Keratinocyte (primary cell): ENCODE measurements around the gene PLS1. TPM values are rescaled to one million over a fixed set of nuclear protein-coding genes. Genes with fewer than 3 reads are reported as not detected.

Experiments
- DNase-seq: peaks from one replicate; pipeline ENCODE4 v3.0.0-alpha.2; 2011; ENCODE audit warnings: low read depth, missing footprints, low spot score
- FAIRE-seq: peaks from 2 replicates; lab custom pipeline; 2011; peaks lifted over from hg19 to GRCh38; lab: Jason Lieb, UNC
- H2AFZ ChIP-seq: 2 replicates; pipeline ENCODE4 v1.6.0; 2012; ENCODE audit warnings: low read length, control low read depth, inconsistent platforms; ENCODE audit not compliant: control insufficient read depth
- H3K27ac ChIP-seq: 2 replicates; pipeline ENCODE4 v1.5.1; 2011; ENCODE audit warnings: low read length; ENCODE audit not compliant: control insufficient read depth, insufficient read depth
- H3K27me3 ChIP-seq: 3 replicates; pipeline ENCODE4 v1.6.0; 2011; ENCODE audit warnings: low read length; ENCODE audit not compliant: control insufficient read depth, insufficient read depth; ENCODE audit errors: extremely low read depth
- H3K36me3 ChIP-seq, 2 experiments: 2 replicates in 1 of 2; 3 replicates in 1 of 2; pipeline ENCODE4 v1.5.1; 2011; ENCODE audit warnings: low read length in 2 of 2, mild to moderate bottlenecking in 1 of 2; ENCODE audit not compliant: control insufficient read depth in 2 of 2, insufficient read depth in 2 of 2; ENCODE audit errors: extremely low read depth in 1 of 2
- H3K4me1 ChIP-seq: 3 replicates; pipeline ENCODE4 v1.5.1; 2011; ENCODE audit warnings: low read length; ENCODE audit not compliant: control insufficient read depth, insufficient read depth; ENCODE audit errors: extremely low read depth
- H3K4me2 ChIP-seq: 3 replicates; pipeline ENCODE4 v1.6.0; 2011; ENCODE audit warnings: low read depth, low read length; ENCODE audit not compliant: control insufficient read depth, insufficient read depth; ENCODE audit errors: extremely low read depth
- H3K4me3 ChIP-seq, 3 experiments: fragments of 200-600 bp in 1 of 3; sonication (generic) in 1 of 3; 2 replicates in 2 of 3; 3 replicates in 1 of 3; pipeline ENCODE4 v1.5.1; 2011 to 2016; ENCODE audit warnings: low read length in 3 of 3, mild to moderate bottlenecking in 3 of 3, control low read depth in 2 of 3, inconsistent platforms in 1 of 3, low read depth in 1 of 3, mixed read lengths in 1 of 3, mixed run types in 1 of 3, moderate library complexity in 1 of 3; ENCODE audit not compliant: control insufficient read depth in 2 of 3, insufficient read depth in 2 of 3; ENCODE audit errors: extremely low read depth in 1 of 3
- H3K79me2 ChIP-seq: 2 replicates; pipeline ENCODE4 v1.6.0; 2012; ENCODE audit warnings: low read length; ENCODE audit not compliant: control insufficient read depth, insufficient read depth
- H3K9ac ChIP-seq: 3 replicates; pipeline ENCODE4 v1.6.0; 2011; ENCODE audit warnings: low read length; ENCODE audit not compliant: control insufficient read depth, insufficient read depth; ENCODE audit errors: extremely low read depth
- H3K9me1 ChIP-seq: 3 replicates; pipeline ENCODE4 v1.6.0; 2011; ENCODE audit warnings: low read length; ENCODE audit not compliant: control insufficient read depth, insufficient read depth; ENCODE audit errors: extremely low read depth
- H3K9me3 ChIP-seq: 2 replicates; pipeline ENCODE4 v1.5.1; 2012; ENCODE audit warnings: low read depth, low read length; ENCODE audit not compliant: control insufficient read depth
- H4K20me1 ChIP-seq: 3 replicates; pipeline ENCODE4 v1.6.0; 2011; ENCODE audit warnings: low read length; ENCODE audit not compliant: control insufficient read depth, insufficient read depth; ENCODE audit errors: extremely low read depth
- CTCF ChIP-seq, 3 experiments: IDR thresholded peaks in 1 of 3; conservative IDR thresholded peaks in 1 of 3; optimal IDR thresholded peaks in 1 of 3; 2 replicates in 2 of 3; 3 replicates in 1 of 3; pipeline versions ENCODE3 to v1.5.1; 2011; ENCODE audit warnings: low read length in 3 of 3, mild to moderate bottlenecking in 3 of 3, moderate library complexity in 2 of 3, control low read depth in 1 of 3, inconsistent platforms in 1 of 3; ENCODE audit not compliant: insufficient read depth in 2 of 3; ENCODE audit errors: extremely low read depth in 1 of 3
- EZH2 ChIP-seq: IDR thresholded peaks from one replicate; pipeline ENCODE4 v1.6.1; 2012; ENCODE audit warnings: inconsistent platforms, mild to moderate bottlenecking, low read length, moderate library complexity
- dilution Hi-C: fragments of 300-500 bp; cut with MboI; formaldehyde crosslinking; loops from one replicate; pipeline ENCODE4 v1.7.0; 2020; ENCODE audit warnings: low sequenced_read_pairs; ENCODE audit not compliant: extremely low pct_ligation_motif_present
- polyA plus RNA-seq, 5 experiments: library from polyadenylated mRNA; depleted of rRNA in 3 of 5; stranded (reverse) in 3 of 5; stranded (forward) in 1 of 5; unstranded in 1 of 5; fragments of >200 nt; gene quantifications; 1 replicate in 1 of 5; 2 replicates in 3 of 5; 3 replicates in 1 of 5; pipeline versions ENCODE4 v1.2.1 to v1.2.3, GENCODE V29; 2011 to 2012; ENCODE audit warnings: missing spikeins in 2 of 5, low read depth in 1 of 5, low replicate concordance in 1 of 5

PLS1 gene
- polyA plus RNA-seq, 1 donor (not counting 4 experiments of a cell fraction or from before 2014, with no cell fraction given): 13.9 TPM

GRCh38 chr3:142611206-142611605 is 15.0 kb downstream of the PLS1 start:
- H3K9me1 ChIP-seq: no peaks in the 10 kb centered on the region
- TF ChIP-seq CTCF (optimal IDR thresholded peaks at IDR 0.05 in 1 of 3, IDR thresholded peaks at IDR 0.05 in 1 of 3, conservative IDR thresholded peaks at IDR 0.05 in 1 of 3; ENCODE audit: extremely low read depth in 1 of 3, insufficient read depth in 2 of 3, low read length in 3 of 3) (no peak), EZH2 (no peak)
- H3K9me3 ChIP-seq: no peaks in the 10 kb centered on the region
- H3K9ac ChIP-seq: no peak overlapping the region
- no peaks in the 10 kb centered on the region for H4K20me1 ChIP-seq
- no peaks in the 10 kb centered on the region for H3K36me3 ChIP-seq
- H3K4me1 ChIP-seq: peaks cover 8% of the 10 kb centered on the region
- H3K4me3 ChIP-seq: no peak overlapping the region
- no peaks in the 10 kb centered on the region for H3K27me3 ChIP-seq
- H2AFZ ChIP-seq: no peak overlapping the region
- no peaks in the 10 kb centered on the region for H3K79me2 ChIP-seq
- no peak overlapping the region for H3K4me2 ChIP-seq
- dilution Hi-C loops: no loop called here
- DNase-seq: no peak
- FAIRE-seq: no peak
- no peak overlapping the region for H3K27ac ChIP-seq

GRCh38 chr3:142613491-142613890 is 17.3 kb downstream of the PLS1 start:
- H3K4me2 ChIP-seq: no peak overlapping the region
- no peak for TF ChIP-seq EZH2
- TF ChIP-seq CTCF (optimal IDR thresholded peaks at IDR 0.05 in 1 of 3, IDR thresholded peaks at IDR 0.05 in 1 of 3, conservative IDR thresholded peaks at IDR 0.05 in 1 of 3; ENCODE audit: extremely low read depth in 1 of 3, insufficient read depth in 2 of 3, low read length in 3 of 3): no peak
- H3K9me3 ChIP-seq: no peaks in the 10 kb centered on the region
- peaks cover 8% of the 10 kb centered on the region for H3K4me1 ChIP-seq
- H3K27ac ChIP-seq: no peak overlapping the region
- dilution Hi-C loops: no loop called here
- H3K9me1 ChIP-seq: no peaks in the 10 kb centered on the region
- H3K27me3 ChIP-seq: no peaks in the 10 kb centered on the region
- H4K20me1 ChIP-seq: no peaks in the 10 kb centered on the region
- no peak overlapping the region for H3K9ac ChIP-seq
- FAIRE-seq (no peak), DNase-seq (no peak)
- no peaks in the 10 kb centered on the region for H3K79me2 ChIP-seq
- H3K36me3 ChIP-seq: no peaks in the 10 kb centered on the region
- H3K4me3 ChIP-seq: no peak overlapping the region
- no peak overlapping the region for H2AFZ ChIP-seq
